GM12865 (cell line): Measurements from ENCODE around the gene BFSP1.

Experiments
- DNase-seq: peaks from one replicate; pipeline ENCODE4 v3.0.0; 2010; ENCODE audit warnings: low read depth
- H3K4me3 ChIP-seq: 2 replicates; pipeline ENCODE4 v1.5.1; 2011; ENCODE audit warnings: mild to moderate bottlenecking, low read depth, low read length, control low read depth
- CTCF ChIP-seq: IDR thresholded peaks from 2 replicates; pipeline ENCODE4 v1.5.1; 2011; ENCODE audit warnings: low read length, control low read depth, low read depth, inconsistent platforms; ENCODE audit not compliant: insufficient read depth; ENCODE audit errors: missing control alignments

Gene BFSP1

GRCh38 chr20:17515053-17515452 is 16.1 kb downstream of the BFSP1 start:
- no peak for TF ChIP-seq CTCF
- no peak for DNase-seq
- no peak overlapping the region for H3K4me3 ChIP-seq

GRCh38 chr20:17513939-17514338 is 17.2 kb downstream of the BFSP1 start:
- H3K4me3 ChIP-seq = no peak overlapping the region
- no peak for DNase-seq
- no peak for TF ChIP-seq CTCF

- TF ChIP-seq CTCF = no peak
- DNase-seq = peak; percentile 20
- no peak overlapping the region for H3K4me3 ChIP-seq
Measured at GRCh38 chr20:17511401-17511800, 19.8 kb downstream of the BFSP1 start.

- no peak overlapping the region for H3K4me3 ChIP-seq
- TF ChIP-seq CTCF = no peak
- no peak for DNase-seq
Measured at GRCh38 chr20:17510548-17510947, 20.6 kb downstream of the BFSP1 start.

- H3K4me3 ChIP-seq = no peak overlapping the region
- TF ChIP-seq CTCF = no peak
- DNase-seq = no peak
Measured at GRCh38 chr20:17508756-17509155, 22.4 kb downstream of the BFSP1 start.

GRCh38 chr20:17507531-17507930 is 23.6 kb downstream of the BFSP1 start:
- DNase-seq = no peak
- no peak for TF ChIP-seq CTCF
- H3K4me3 ChIP-seq = no peak overlapping the region

- H3K4me3 ChIP-seq = no peak overlapping the region
- no peak for DNase-seq
- no peak for TF ChIP-seq CTCF
Measured at GRCh38 chr20:17507032-17507431, 24.1 kb downstream of the BFSP1 start.
